HL-60/S4 (cell line): ENCODE results near the gene ZNF23.

Source experiments
- in situ Hi-C: fragments of 300-500 bp; cut with MboI; formaldehyde crosslinking; loops from 2 replicates; pipeline ENCODE4 v1.14.3; 2022; ENCODE audit warnings: low sequenced_read_pairs

The ZNF23 gene

GRCh38 chr16:71399801-71400563, 62.1 kb downstream of the ZNF23 start:
- in situ Hi-C loops, result no loop called here
